GM21526 (cell line): ENCODE measurements around the gene RRAGB.
A peak's percentile ranks its signal among the peaks of the same experiment; 100 is the strongest.
"Not testable (repeated sequence)": the region's sequence is repeated elsewhere in the genome, so short reads cannot be mapped to it uniquely, and the experiment has no call there.

Experiments used
- ATAC-seq: cut with Tn5 transposase; IDR thresholded peaks from one replicate; pipeline ENCODE4 v1.9.1; 2021; ENCODE audit warnings: moderate library complexity; ENCODE audit not compliant: unreplicated experiment, low FRiP score

The RRAGB gene

GRCh38 chrX:55759478-55759877 lies 41.9 kb downstream of the RRAGB start:
- no peak for ATAC-seq

DNA sequence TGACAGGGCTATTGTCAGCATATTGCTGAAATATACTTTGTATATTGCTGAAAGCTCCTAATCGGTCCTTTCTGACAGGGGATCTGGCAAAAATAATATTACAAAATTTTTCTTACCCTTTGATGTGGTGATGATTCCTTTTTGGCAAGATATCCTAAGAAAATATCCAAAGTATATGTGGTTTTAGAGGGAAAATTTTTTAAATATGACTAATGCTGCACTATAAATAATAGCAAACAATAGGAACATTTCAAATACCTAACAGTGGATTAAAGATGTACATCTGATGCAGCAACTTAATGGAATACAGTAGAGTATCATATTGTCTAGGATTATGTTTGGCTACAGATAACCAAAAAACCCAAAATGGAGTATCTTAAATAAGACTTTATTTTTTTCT lies 49.6 kb downstream of the RRAGB start:
- ATAC-seq = no peak

- ATAC-seq = not testable (repeated sequence)
Measured at GRCh38 chrX:55774419-55774818, 56.9 kb downstream of the RRAGB start.

GRCh38 chrX:55777596-55777995 lies 60.0 kb downstream of the RRAGB start:
- no peak for ATAC-seq

DNA sequence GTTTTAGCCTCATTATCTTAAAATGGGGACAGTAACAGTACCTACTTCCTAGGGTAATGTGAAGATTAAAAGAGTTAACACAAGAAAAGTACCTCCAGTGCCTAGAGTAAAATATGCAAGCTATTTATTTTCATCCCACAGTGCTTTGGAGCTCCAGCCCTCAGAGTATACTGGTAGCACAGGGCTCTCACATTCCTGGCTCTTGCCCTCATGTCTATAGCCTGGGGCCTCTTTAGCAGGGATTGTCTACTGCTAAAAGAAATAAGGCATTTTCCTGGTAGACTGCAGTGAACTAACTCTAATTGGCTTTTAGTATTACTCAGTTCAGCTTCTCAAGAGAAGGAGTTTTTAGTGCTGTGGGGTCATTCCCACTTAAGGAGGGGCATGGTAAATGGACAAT lies 60.8 kb downstream of the RRAGB start:
- no peak for ATAC-seq

DNA sequence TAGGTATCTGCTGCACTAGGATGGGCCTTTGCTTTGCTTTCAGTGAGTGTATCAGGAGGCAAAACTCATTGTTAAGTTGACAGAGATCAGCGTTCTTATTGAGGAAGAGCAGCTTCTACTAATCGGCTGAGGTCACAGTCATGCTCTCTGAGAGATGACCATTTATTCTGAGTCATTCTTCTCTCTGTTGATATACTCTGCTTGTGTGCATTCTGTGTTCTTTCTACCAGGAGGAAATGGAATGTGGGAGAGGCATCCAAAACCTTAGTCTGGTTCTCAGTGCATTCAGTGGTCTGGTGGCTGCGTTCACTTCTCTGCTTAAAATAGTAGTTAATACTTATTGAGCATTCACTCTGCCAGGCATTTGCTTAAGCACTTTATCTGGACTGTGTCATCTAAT lies 66.2 kb downstream of the RRAGB start:
- ATAC-seq = no peak

DNA sequence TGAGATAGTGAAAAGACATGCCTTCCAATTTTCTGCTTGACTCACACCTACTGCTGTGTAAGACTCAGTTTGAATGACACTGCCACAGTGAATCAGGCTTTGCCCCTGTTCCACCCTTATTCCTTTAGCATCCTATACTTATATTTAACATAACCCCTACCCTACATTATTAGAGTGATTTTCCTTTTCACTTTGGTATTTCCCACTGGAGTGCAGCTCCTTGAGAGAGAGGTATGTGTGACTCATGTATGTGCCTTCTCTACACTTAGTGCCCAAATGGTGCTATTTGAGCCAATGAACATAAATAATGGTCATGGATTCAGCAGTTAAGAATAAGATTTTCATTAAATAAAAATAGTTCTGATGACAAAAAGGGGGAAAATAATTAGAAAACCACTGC lies 69.5 kb downstream of the RRAGB start:
- no peak for ATAC-seq

GRCh38 chrX:55787727-55788126 lies 70.2 kb downstream of the RRAGB start:
- no peak for ATAC-seq

DNA sequence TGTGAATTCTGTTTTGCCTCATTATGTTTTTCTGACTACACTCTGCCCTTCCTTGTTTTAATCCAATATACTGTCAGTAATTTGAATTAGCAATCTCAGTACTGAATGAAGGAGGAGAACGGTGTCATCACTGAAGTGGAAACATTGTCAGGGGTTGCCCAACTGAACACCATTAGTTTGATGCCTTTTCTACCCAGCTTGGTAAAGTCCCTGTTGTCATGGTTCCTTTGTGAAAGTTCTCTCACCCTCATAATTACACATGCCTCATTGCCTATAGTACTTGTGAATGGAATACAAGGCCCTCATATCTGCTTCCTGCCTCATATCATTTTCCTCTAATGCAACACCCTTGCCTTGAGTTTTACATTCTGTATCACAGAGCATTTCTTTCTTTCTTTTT lies 76.9 kb downstream of the RRAGB start:
- peak; percentile 75 for ATAC-seq

DNA sequence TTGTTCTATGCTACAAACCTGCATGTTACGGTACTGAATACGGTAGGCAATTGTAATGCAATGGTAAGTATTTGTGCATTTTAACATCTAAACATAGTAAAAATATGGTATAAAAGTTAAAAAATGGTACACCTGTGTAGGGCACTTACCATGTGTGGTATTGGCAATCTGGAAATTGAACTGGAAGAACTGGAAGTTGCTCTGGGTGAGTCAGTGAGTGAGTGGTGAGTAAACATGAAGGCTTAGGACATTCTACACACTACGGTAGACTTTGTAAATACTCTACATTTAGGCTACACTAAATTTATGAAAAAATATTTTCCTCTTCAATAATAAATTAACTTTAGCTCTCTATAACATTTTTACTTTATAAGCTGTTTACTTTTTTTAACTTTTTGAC lies 78.9 kb downstream of the RRAGB start:
- no peak for ATAC-seq

GRCh38 chrX:55801811-55802210 lies 84.3 kb downstream of the RRAGB start:
- no peak for ATAC-seq
